Measurements from ENCODE around the gene OVAAL. TPM values are rescaled to one million over a fixed set of nuclear protein-coding genes. Genes with fewer than 3 reads are reported as not detected.

The OVAAL gene
- total and polyA plus RNA-seq, 2 donors (not counting 3 experiments of a cell fraction or from before 2014, with no cell fraction given): 0.04 TPM; not detected in 1

GRCh38 chr1:180612632-180613031, 53.9 kb downstream of the OVAAL start:
- FAIRE-seq (no peak), DNase-seq (ENCODE audit: low read depth, low spot score) (no peak)
- H3K9me3 ChIP-seq (replicated peaks; ENCODE audit: control insufficient read depth, insufficient read depth, low read length): no peaks in the 10 kb centered on the region
- intact Hi-C loops (cut with micrococcal nuclease): no loop called here
- POLR2A ChIA-PET: no interaction called here
- H3K4me1 ChIP-seq (ENCODE audit: control insufficient read depth, extremely low read depth, insufficient read depth, low read length): peaks cover 2% of the 10 kb centered on the region
- H3K27ac ChIP-seq (ENCODE audit: insufficient read depth, low read depth, low read length): no peak overlapping the region
- no peak overlapping the region for H3K4me3 ChIP-seq (replicated peaks in 1 of 3; ENCODE audit: insufficient read depth in 1 of 3, low read depth in 1 of 3, low read length in 3 of 3)
- H3K79me2 ChIP-seq (ENCODE audit: control insufficient read depth, insufficient read depth, low read length): no peaks in the 10 kb centered on the region
- H3K9ac ChIP-seq (replicated peaks; ENCODE audit: extremely low read depth, insufficient read depth, low read length): no peak overlapping the region
- no peak for TF ChIP-seq MYC (IDR thresholded peaks at IDR 0.05; ENCODE audit: low read depth, low read length)
- no peak for TF ChIP-seq JUN (IDR thresholded peaks at IDR 0.05; ENCODE audit: borderline replicate concordance, insufficient read depth, insufficient read length, low read depth)
- no peak for TF ChIP-seq GATA2 (IDR thresholded peaks at IDR 0.05; ENCODE audit: insufficient read depth, insufficient read length, low read depth, low read length)
- no peak for TF ChIP-seq MAX (IDR thresholded peaks at IDR 0.05; ENCODE audit: insufficient read depth, insufficient read length)
- TF ChIP-seq EZH2 (IDR thresholded peaks at IDR 0.05; ENCODE audit: borderline replicate concordance, low read depth, low read length, severe bottlenecking): no peak
- TF ChIP-seq POLR2A (IDR thresholded peaks at IDR 0.05; ENCODE audit: low read depth, low read length): no peak
- no peak for TF ChIP-seq POLR2AphosphoS5 (IDR thresholded peaks at IDR 0.05; ENCODE audit: insufficient read depth, low read depth, low read length)
- H3K36me3 ChIP-seq (ENCODE audit: control insufficient read depth in 2 of 2, extremely low read depth in 1 of 2, insufficient read depth in 2 of 2, low read length in 2 of 2): no peaks in the 10 kb centered on the region
- no peaks in the 10 kb centered on the region for H4K20me1 ChIP-seq (replicated peaks; ENCODE audit: control insufficient read depth, extremely low read depth, insufficient read depth, low read length)
- H2AFZ ChIP-seq (ENCODE audit: low read depth, low read length): no peak overlapping the region
- dilution Hi-C loops (cut with MboI; ENCODE audit: extremely low pct_ligation_motif_present, low sequenced_read_pairs): no loop called here
- H3K4me2 ChIP-seq (ENCODE audit: insufficient read depth, low read length): no peak overlapping the region
- BruUV-seq (replicated peaks): no TSS peak
- CTCF ChIA-PET: interaction anchor here (0.6 kb wide), 1 partner anchor 557 kb away, joined by 3 read pairs; no protein-coding TSS in a partner anchor
- peaks cover 0 to 3% of the 10 kb centered on the region in 2 experiments for H3K27me3 ChIP-seq (ENCODE audit: control insufficient read depth in 2 of 2, insufficient read depth in 2 of 2, low read length in 2 of 2)
- H3K9me1 ChIP-seq (replicated peaks; ENCODE audit: control insufficient read depth, extremely low read depth, insufficient read depth, low read length): no peaks in the 10 kb centered on the region

DNA sequence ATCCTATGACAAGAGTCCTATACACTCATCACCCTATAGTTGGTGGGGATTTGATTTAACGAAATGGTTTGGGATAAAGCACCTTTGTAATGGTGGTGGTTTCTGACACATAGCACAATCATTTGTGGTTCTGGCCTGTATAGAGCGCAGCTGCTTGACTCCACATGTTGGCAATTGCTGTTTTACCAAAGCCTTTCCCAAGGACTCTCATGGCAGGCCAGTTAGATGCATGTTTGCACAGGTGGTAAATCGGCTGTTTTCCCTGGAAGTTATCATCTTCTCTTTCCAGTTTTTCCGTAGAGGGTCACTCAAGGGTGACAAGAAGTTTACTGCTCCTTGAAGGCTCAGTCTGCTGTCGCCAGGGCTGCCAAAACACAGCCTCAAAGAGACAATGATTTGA, 56.0 kb downstream of the OVAAL start:
- H3K9ac ChIP-seq (replicated peaks; ENCODE audit: extremely low read depth, insufficient read depth, low read length): no peak overlapping the region
- intact Hi-C loops (cut with micrococcal nuclease): no loop called here
- H3K27ac ChIP-seq (ENCODE audit: insufficient read depth, low read depth, low read length): no peak overlapping the region
- H4K20me1 ChIP-seq (replicated peaks; ENCODE audit: control insufficient read depth, extremely low read depth, insufficient read depth, low read length): no peaks in the 10 kb centered on the region
- no peaks in the 10 kb centered on the region for H3K36me3 ChIP-seq (ENCODE audit: control insufficient read depth in 2 of 2, extremely low read depth in 1 of 2, insufficient read depth in 2 of 2, low read length in 2 of 2)
- dilution Hi-C loops (cut with MboI; ENCODE audit: extremely low pct_ligation_motif_present, low sequenced_read_pairs): no loop called here
- TF ChIP-seq MAX (IDR thresholded peaks at IDR 0.05; ENCODE audit: insufficient read depth, insufficient read length) (no peak), JUN (IDR thresholded peaks at IDR 0.05; ENCODE audit: borderline replicate concordance, insufficient read depth, insufficient read length, low read depth) (no peak), POLR2AphosphoS5 (IDR thresholded peaks at IDR 0.05; ENCODE audit: insufficient read depth, low read depth, low read length) (no peak), EZH2 (IDR thresholded peaks at IDR 0.05; ENCODE audit: borderline replicate concordance, low read depth, low read length, severe bottlenecking) (no peak), MYC (IDR thresholded peaks at IDR 0.05; ENCODE audit: low read depth, low read length) (no peak), FOS (IDR thresholded peaks at IDR 0.05; ENCODE audit: borderline replicate concordance, insufficient read depth, low read length) (no peak), POLR2A (IDR thresholded peaks at IDR 0.05; ENCODE audit: low read depth, low read length) (no peak), GATA2 (IDR thresholded peaks at IDR 0.05; ENCODE audit: insufficient read depth, insufficient read length, low read depth, low read length) (no peak), CTCF (IDR thresholded peaks at IDR 0.05; ENCODE audit: extremely low read depth in 1 of 2, insufficient read depth in 1 of 2, low read depth in 1 of 2, low read length in 2 of 2) (no peak)
- no peak overlapping the region for H3K4me3 ChIP-seq (replicated peaks in 1 of 3; ENCODE audit: insufficient read depth in 1 of 3, low read depth in 1 of 3, low read length in 3 of 3)
- FAIRE-seq (no peak), DNase-seq (ENCODE audit: low read depth, low spot score) (no peak)
- CTCF ChIA-PET: no interaction called here
- no peaks in the 10 kb centered on the region for H3K79me2 ChIP-seq (ENCODE audit: control insufficient read depth, insufficient read depth, low read length)
- H3K9me3 ChIP-seq (replicated peaks; ENCODE audit: control insufficient read depth, insufficient read depth, low read length): no peaks in the 10 kb centered on the region
- H3K4me2 ChIP-seq (ENCODE audit: insufficient read depth, low read length): no peak overlapping the region
- peaks cover 6% of the 10 kb centered on the region for H3K4me1 ChIP-seq (ENCODE audit: control insufficient read depth, extremely low read depth, insufficient read depth, low read length)
- H3K27me3 ChIP-seq (ENCODE audit: control insufficient read depth in 2 of 2, insufficient read depth in 2 of 2, low read length in 2 of 2): peaks cover 0 to 4% of the 10 kb centered on the region in 2 experiments
- H3K9me1 ChIP-seq (replicated peaks; ENCODE audit: control insufficient read depth, extremely low read depth, insufficient read depth, low read length): no peaks in the 10 kb centered on the region
- H2AFZ ChIP-seq (ENCODE audit: low read depth, low read length): no peak overlapping the region
- POLR2A ChIA-PET: no interaction called here
- no TSS peak for BruUV-seq (replicated peaks)
